Neural cell (in vitro differentiated cells): Measurements from ENCODE around the gene FAM186B. TPM values are rescaled to one million over a fixed set of nuclear protein-coding genes. Genes with fewer than 3 reads are reported as not detected.

Experiments
- H2AFZ ChIP-seq: fragments of 200-600, 300-800 bp; sonication (generic), shearing (Covaris generic); 2 replicates; pipeline ENCODE4 v1.6.0; 2014; ENCODE audit warnings: low read depth, mild to moderate bottlenecking, antibody characterized with exemption, low read length, moderate library complexity
- H3F3A ChIP-seq: fragments of 200-600 bp; shearing (Covaris generic); 2 replicates; pipeline ENCODE4 v1.6.1; 2016; ENCODE audit warnings: mild to moderate bottlenecking, moderate library complexity, mixed read lengths, antibody characterized with exemption, low read length; ENCODE audit not compliant: insufficient read depth, poor library complexity, severe bottlenecking
- H3K27ac ChIP-seq: fragments of 200-600, 300-800 bp; sonication (generic), shearing (Covaris generic); 2 replicates; pipeline ENCODE4 v1.5.1; 2014; ENCODE audit warnings: mild to moderate bottlenecking, low read length, moderate library complexity
- H3K27me3 ChIP-seq: fragments of 300-800, 200-600 bp; sonication (generic), shearing (Covaris generic); 2 replicates; pipeline ENCODE4 v1.6.0; 2014; ENCODE audit warnings: mild to moderate bottlenecking, low read depth, low read length, moderate library complexity; ENCODE audit not compliant: insufficient read depth
- H3K36me3 ChIP-seq: fragments of 300-800, 200-600 bp; sonication (generic), shearing (Covaris generic); 2 replicates; pipeline ENCODE4 v1.5.1; 2014; ENCODE audit warnings: mild to moderate bottlenecking, antibody characterized with exemption, low read length, moderate library complexity; ENCODE audit not compliant: insufficient read depth
- H3K4me2 ChIP-seq: fragments of 300-800, 200-600 bp; sonication (generic), shearing (Covaris generic); 2 replicates; pipeline ENCODE4 v1.6.0; 2014; ENCODE audit warnings: mild to moderate bottlenecking, low read length
- H3K4me3 ChIP-seq: fragments of 300-800, 200-600 bp; sonication (generic), shearing (Covaris generic); 2 replicates; pipeline ENCODE4 v1.5.1; 2014; ENCODE audit warnings: mild to moderate bottlenecking, low read length, moderate library complexity
- H3K79me2 ChIP-seq: fragments of 200-600 bp; shearing (Covaris generic); replicated peaks from 2 replicates; pipeline ENCODE4 v1.6.0; 2014; ENCODE audit warnings: mild to moderate bottlenecking, low read length, moderate library complexity; ENCODE audit not compliant: insufficient read depth
- H3K9ac ChIP-seq: fragments of 300-800, 200-600 bp; sonication (generic), shearing (Covaris generic); 2 replicates; pipeline ENCODE4 v1.6.1; 2016; ENCODE audit warnings: mild to moderate bottlenecking, low read length, mixed read lengths
- H3K9me2 ChIP-seq: fragments of 200-600 bp; shearing (Covaris generic); 2 replicates; pipeline ENCODE4 v1.6.1; 2016; ENCODE audit warnings: mild to moderate bottlenecking, low read length, mixed read lengths; ENCODE audit not compliant: insufficient read depth
- H3K9me3 ChIP-seq: fragments of 200-600, 300-800 bp; sonication (generic), shearing (Covaris generic); 2 replicates; pipeline ENCODE4 v1.6.1; 2016; ENCODE audit warnings: mild to moderate bottlenecking, mixed run types, low read length, moderate library complexity, mixed read lengths
- H4K20me1 ChIP-seq: fragments of 200-600 bp; shearing (Covaris generic); 2 replicates; pipeline ENCODE4 v1.6.1; 2016; ENCODE audit warnings: mild to moderate bottlenecking, mixed run types; ENCODE audit not compliant: insufficient read depth
- EP300 ChIP-seq: fragments of 450-650 bp; conservative IDR thresholded peaks from 2 replicates; pipeline ENCODE4 v1.6.1; 2014; ENCODE audit warnings: antibody characterized with exemption, mild to moderate bottlenecking, moderate library complexity; ENCODE audit not compliant: poor library complexity, severe bottlenecking
- EZH2 ChIP-seq: fragments of 200-600, 300-800 bp; shearing (Covaris generic), sonication (generic); IDR thresholded peaks from 2 replicates; pipeline ENCODE4 v1.6.1; 2014; ENCODE audit warnings: antibody characterized with exemption, low read length, borderline replicate concordance, mild to moderate bottlenecking; ENCODE audit not compliant: insufficient read depth, poor library complexity, severe bottlenecking
- MXI1 ChIP-seq: fragments of 450-650 bp; conservative IDR thresholded peaks from 2 replicates; pipeline ENCODE4 v1.6.1; 2014; ENCODE audit warnings: antibody characterized with exemption, mild to moderate bottlenecking; ENCODE audit not compliant: poor library complexity, severe bottlenecking
- POLR2AphosphoS5 ChIP-seq: IDR thresholded peaks from 2 replicates; pipeline ENCODE4 v1.6.1; 2012
- RAD21 ChIP-seq: fragments of 450-650 bp; conservative IDR thresholded peaks from 2 replicates; pipeline ENCODE4 v1.6.1; 2014; ENCODE audit warnings: antibody characterized with exemption, mild to moderate bottlenecking, moderate library complexity
- SMC3 ChIP-seq: fragments of 450-650 bp; conservative IDR thresholded peaks from 2 replicates; pipeline ENCODE4 v1.6.1; 2014; ENCODE audit warnings: antibody characterized with exemption, mild to moderate bottlenecking, moderate library complexity; ENCODE audit not compliant: poor library complexity
- TAF1 ChIP-seq: IDR thresholded peaks from 2 replicates; pipeline ENCODE4 v1.6.1; 2012; ENCODE audit warnings: low read depth
- polyA plus RNA-seq: library from polyadenylated mRNA; depleted of rRNA; stranded (reverse); fragments of >200 nt; gene quantifications from 2 replicates; pipeline ENCODE4 v1.2.3, GENCODE V29; 2014
- TF ChIP-seq, protein P1 (sequence below): fragments of 450-650 bp; IDR thresholded peaks from 2 replicates; pipeline ENCODE4 v1.5.1; 2014; ENCODE audit warnings: antibody characterized with exemption, mild to moderate bottlenecking, moderate library complexity; ENCODE audit not compliant: poor library complexity, severe bottlenecking
- TF ChIP-seq, protein P2 (sequence below): IDR thresholded peaks from 2 replicates; pipeline ENCODE4 v1.6.1; 2012; ENCODE audit warnings: borderline replicate concordance

Gene FAM186B
- polyA plus RNA-seq, 1 donor from 2014 or later, result not detected

DNA sequence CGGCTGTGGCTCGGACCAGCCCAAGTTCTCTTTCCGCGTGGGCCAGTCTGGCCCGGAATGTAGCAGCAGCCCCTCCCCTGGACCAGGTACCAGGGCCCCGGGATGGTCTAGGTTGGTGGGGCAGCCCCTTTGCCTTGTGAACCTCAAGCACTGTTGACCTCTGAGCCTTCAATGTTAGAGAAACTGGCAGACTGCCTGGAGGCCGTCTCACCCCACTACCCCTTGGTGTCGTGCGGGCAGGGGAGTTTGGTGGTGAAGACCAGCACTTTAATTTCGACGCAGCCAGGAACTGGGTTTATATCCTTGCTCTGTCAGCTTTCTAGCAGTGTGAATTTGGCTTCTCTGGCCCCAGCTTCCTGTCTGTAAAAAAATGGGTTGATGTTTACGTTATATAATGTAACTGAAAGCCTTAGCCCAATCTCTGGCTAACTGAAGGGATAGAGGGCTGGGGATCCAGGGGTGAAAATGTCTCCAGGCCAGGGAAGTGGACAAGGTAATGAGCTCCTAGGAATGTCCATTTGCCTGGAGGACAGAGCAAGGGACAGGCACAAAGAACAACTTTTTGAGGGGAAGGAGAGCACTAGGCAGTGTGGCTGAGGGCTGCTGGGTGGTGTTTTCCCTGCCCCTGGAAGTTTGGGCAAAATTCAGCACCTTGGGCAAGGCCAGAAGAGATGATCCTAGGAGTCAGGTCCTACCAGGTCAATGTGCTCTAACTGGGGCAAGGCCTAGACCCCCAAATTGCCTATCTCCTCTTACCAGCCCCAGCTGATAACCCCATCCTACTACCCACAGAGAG is 48.9 kb downstream of the FAM186B start:
- Histone ChIP-seq H3K9me2 (no peaks in the 10 kb centered on the region), H3K9me3 (no peaks in the 10 kb centered on the region), H4K20me1 (no peaks in the 10 kb centered on the region), H3K4me2 (no peak overlapping the region), H3K27me3 (no peaks in the 10 kb centered on the region), H3F3A (no peaks in the 10 kb centered on the region), H3K4me3 (no peak overlapping the region), H3K9ac (no peak overlapping the region), H3K79me2 (no peaks in the 10 kb centered on the region), H3K36me3 (no peaks in the 10 kb centered on the region), H3K27ac (no peak overlapping the region), H2AFZ (no peak overlapping the region)
- TF ChIP-seq MXI1 (no peak), TAF1 (no peak), RAD21 (no peak), SMC3 (no peak), EZH2 (no peak), EP300 (no peak), POLR2AphosphoS5 (no peak)
- TF ChIP-seq, protein P1, sequence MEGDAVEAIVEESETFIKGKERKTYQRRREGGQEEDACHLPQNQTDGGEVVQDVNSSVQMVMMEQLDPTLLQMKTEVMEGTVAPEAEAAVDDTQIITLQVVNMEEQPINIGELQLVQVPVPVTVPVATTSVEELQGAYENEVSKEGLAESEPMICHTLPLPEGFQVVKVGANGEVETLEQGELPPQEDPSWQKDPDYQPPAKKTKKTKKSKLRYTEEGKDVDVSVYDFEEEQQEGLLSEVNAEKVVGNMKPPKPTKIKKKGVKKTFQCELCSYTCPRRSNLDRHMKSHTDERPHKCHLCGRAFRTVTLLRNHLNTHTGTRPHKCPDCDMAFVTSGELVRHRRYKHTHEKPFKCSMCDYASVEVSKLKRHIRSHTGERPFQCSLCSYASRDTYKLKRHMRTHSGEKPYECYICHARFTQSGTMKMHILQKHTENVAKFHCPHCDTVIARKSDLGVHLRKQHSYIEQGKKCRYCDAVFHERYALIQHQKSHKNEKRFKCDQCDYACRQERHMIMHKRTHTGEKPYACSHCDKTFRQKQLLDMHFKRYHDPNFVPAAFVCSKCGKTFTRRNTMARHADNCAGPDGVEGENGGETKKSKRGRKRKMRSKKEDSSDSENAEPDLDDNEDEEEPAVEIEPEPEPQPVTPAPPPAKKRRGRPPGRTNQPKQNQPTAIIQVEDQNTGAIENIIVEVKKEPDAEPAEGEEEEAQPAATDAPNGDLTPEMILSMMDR, result no peak
- TF ChIP-seq, protein P2, sequence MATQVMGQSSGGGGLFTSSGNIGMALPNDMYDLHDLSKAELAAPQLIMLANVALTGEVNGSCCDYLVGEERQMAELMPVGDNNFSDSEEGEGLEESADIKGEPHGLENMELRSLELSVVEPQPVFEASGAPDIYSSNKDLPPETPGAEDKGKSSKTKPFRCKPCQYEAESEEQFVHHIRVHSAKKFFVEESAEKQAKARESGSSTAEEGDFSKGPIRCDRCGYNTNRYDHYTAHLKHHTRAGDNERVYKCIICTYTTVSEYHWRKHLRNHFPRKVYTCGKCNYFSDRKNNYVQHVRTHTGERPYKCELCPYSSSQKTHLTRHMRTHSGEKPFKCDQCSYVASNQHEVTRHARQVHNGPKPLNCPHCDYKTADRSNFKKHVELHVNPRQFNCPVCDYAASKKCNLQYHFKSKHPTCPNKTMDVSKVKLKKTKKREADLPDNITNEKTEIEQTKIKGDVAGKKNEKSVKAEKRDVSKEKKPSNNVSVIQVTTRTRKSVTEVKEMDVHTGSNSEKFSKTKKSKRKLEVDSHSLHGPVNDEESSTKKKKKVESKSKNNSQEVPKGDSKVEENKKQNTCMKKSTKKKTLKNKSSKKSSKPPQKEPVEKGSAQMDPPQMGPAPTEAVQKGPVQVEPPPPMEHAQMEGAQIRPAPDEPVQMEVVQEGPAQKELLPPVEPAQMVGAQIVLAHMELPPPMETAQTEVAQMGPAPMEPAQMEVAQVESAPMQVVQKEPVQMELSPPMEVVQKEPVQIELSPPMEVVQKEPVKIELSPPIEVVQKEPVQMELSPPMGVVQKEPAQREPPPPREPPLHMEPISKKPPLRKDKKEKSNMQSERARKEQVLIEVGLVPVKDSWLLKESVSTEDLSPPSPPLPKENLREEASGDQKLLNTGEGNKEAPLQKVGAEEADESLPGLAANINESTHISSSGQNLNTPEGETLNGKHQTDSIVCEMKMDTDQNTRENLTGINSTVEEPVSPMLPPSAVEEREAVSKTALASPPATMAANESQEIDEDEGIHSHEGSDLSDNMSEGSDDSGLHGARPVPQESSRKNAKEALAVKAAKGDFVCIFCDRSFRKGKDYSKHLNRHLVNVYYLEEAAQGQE, result no peak

DNA sequence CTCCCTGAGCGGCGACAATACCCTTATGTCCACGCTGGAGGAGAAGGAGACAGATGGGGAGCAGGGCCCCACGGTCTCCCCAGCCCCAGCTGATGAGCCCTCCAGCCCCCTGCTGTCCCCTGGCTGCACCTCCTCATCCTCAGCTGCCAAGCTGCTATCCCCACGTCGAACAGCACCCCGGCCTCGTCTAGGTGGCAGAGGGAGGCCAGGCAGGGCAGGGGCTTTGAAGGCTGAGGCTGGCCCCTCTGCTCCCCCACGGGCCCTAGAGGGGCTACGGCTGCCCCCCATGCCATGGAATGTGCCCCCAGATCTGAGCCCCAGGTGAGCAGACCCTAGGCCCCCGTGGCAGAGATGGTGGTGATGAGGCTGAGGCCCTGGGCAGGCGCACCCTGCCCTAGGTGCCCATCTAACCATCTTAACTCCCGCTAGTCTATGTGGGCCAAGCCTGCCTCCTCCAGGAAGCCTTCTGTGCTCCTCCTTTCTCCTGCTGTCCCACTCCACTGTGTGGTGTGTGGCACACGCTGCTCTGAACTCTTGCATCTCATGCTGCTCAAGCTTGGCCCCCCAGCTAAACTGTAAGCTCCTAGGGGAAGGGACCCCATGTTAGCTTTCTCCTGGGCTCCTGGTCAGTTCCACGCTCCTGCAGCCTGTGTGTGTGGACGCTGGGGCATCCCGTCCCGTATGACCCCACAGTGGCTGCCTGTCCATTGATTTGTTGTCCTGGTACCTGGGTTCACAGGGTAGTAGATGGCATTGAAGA is 49.6 kb downstream of the FAM186B start:
- no peaks in the 10 kb centered on the region for H3K79me2 ChIP-seq
- no peaks in the 10 kb centered on the region for H3F3A ChIP-seq
- TF ChIP-seq, protein P1, result no peak
- TF ChIP-seq TAF1, result no peak
- TF ChIP-seq SMC3, result no peak
- TF ChIP-seq EZH2, result no peak
- TF ChIP-seq EP300, result no peak
- no peak for TF ChIP-seq RAD21
- TF ChIP-seq MXI1, result no peak
- no peaks in the 10 kb centered on the region for H3K36me3 ChIP-seq
- no peaks in the 10 kb centered on the region for H3K9me2 ChIP-seq
- H3K27ac ChIP-seq, result no peak overlapping the region
- no peaks in the 10 kb centered on the region for H4K20me1 ChIP-seq
- no peak overlapping the region for H2AFZ ChIP-seq
- no peak overlapping the region for H3K4me2 ChIP-seq
- H3K27me3 ChIP-seq, result no peaks in the 10 kb centered on the region
- no peaks in the 10 kb centered on the region for H3K9me3 ChIP-seq
- H3K4me3 ChIP-seq, result no peak overlapping the region
- no peak overlapping the region for H3K9ac ChIP-seq
